Measurements from ENCODE around the gene LUC7L. TPM values are rescaled to one million over a fixed set of nuclear protein-coding genes. Genes with fewer than 3 reads are reported as not detected.

LUC7L gene
- total and polyA plus RNA-seq, 10 of the 15 experiments (the other 5 are each of a cell fraction or from before 2014, with no cell fraction given): 2.3 to 59.6 (median 44.1) TPM

DNA sequence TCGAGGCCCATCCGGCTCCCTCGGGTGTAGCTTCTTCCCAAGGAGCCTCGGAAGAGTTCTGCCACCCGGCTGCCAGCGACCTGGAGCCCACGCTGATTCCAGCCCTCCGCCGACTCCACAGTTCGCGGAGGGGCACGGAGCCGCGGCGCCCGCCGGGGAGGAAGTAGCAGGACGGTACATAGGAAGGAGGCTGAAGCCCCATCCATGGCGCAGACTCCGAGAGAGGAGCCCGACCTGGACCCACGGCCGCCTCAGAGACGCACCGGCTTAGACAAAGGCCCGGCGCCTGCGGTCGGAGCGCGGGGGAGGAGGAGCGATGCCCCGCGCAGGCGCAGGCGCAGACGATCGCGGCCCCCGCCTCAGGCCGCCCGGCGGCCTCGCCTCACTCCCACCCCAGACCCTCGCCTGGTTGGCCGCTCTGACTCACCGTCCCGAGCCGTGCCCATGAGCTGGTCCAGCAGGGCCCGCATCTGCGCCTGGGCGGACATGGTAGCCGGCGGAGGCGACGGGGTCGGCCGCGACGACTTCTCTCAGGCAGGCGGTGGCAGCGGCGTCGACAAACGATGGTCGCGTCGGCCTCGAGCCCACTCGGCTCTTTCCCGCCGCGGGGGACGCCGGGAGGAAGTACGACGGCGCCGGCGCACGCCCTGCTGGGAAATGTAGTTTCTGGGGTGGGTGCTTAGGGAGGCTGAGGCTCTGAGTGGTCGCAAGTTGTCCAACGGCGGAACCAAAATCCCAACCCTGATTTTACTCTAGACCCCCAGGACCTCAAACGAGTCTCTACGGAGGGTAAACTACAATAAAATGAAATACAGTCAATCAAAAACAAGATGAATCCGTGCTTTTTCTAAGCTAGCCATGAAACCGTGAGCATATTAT lies at the start of gene LUC7L (continued):
- TF ChIP-seq SIX5 (IDR thresholded peaks at IDR 0.05; ENCODE audit: low read depth, low read length, severe bottlenecking) (peak; percentile 96), HCFC1 (IDR thresholded peaks at IDR 0.05; ENCODE audit: low read length) (peak; percentile 97), ZNF24 (IDR thresholded peaks at IDR 0.05) (peak; percentile 58; the same call in 1 of the 2 replicates), SMAD5 (IDR thresholded peaks at IDR 0.05; ENCODE audit: low read depth) (peak; percentile 92), POU2F2 (IDR thresholded peaks at IDR 0.05; ENCODE audit: borderline replicate concordance, low read depth, low read length) (peak; percentile 82; the same call in 2 of the 3 replicates), YY1 (IDR thresholded peaks at IDR 0.05; ENCODE audit: low read depth, low read length) (peak; percentile 67), TAF1 (IDR thresholded peaks at IDR 0.05; ENCODE audit: borderline replicate concordance, low read depth, low read length) (peak; percentile 85; the same call in 1 of the 2 replicates), NRF1 (conservative IDR thresholded peaks at IDR 0.05; ENCODE audit: low read depth, low read length) (peak; percentile 66), POLR2AphosphoS5 (IDR thresholded peaks at IDR 0.05; ENCODE audit: low read length) (peak; percentile 97), MTA2 (IDR thresholded peaks at IDR 0.05; ENCODE audit: low read depth) (no peak), SUPT20H (IDR thresholded peaks at IDR 0.05; ENCODE audit: borderline replicate concordance, control insufficient read depth, low read depth, low read length) (no peak), NBN (IDR thresholded peaks at IDR 0.05) (peak; percentile 72), SP1 (IDR thresholded peaks at IDR 0.05; ENCODE audit: low read depth, low read length) (no peak), CREB1 (IDR thresholded peaks at IDR 0.05; ENCODE audit: low read depth) (peak; percentile 98), TCF3 (IDR thresholded peaks at IDR 0.05; ENCODE audit: borderline replicate concordance, insufficient read depth, low read depth, low read length) (peak; percentile 69; the same call in 1 of the 2 replicates), RELA (IDR thresholded peaks at IDR 0.05; ENCODE audit: borderline replicate concordance, partially characterized antibody) (peak; percentile 69), RUNX3 (IDR thresholded peaks at IDR 0.05; ENCODE audit: low read length) (peak; percentile 71)
- TF ChIP-seq, protein P1, sequence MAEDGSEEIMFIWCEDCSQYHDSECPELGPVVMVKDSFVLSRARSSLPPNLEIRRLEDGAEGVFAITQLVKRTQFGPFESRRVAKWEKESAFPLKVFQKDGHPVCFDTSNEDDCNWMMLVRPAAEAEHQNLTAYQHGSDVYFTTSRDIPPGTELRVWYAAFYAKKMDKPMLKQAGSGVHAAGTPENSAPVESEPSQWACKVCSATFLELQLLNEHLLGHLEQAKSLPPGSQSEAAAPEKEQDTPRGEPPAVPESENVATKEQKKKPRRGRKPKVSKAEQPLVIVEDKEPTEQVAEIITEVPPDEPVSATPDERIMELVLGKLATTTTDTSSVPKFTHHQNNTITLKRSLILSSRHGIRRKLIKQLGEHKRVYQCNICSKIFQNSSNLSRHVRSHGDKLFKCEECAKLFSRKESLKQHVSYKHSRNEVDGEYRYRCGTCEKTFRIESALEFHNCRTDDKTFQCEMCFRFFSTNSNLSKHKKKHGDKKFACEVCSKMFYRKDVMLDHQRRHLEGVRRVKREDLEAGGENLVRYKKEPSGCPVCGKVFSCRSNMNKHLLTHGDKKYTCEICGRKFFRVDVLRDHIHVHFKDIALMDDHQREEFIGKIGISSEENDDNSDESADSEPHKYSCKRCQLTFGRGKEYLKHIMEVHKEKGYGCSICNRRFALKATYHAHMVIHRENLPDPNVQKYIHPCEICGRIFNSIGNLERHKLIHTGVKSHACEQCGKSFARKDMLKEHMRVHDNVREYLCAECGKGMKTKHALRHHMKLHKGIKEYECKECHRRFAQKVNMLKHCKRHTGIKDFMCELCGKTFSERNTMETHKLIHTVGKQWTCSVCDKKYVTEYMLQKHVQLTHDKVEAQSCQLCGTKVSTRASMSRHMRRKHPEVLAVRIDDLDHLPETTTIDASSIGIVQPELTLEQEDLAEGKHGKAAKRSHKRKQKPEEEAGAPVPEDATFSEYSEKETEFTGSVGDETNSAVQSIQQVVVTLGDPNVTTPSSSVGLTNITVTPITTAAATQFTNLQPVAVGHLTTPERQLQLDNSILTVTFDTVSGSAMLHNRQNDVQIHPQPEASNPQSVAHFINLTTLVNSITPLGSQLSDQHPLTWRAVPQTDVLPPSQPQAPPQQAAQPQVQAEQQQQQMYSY (CRISPR knock-in tag; IDR thresholded peaks at IDR 0.05): no peak
- TF ChIP-seq, protein P2, sequence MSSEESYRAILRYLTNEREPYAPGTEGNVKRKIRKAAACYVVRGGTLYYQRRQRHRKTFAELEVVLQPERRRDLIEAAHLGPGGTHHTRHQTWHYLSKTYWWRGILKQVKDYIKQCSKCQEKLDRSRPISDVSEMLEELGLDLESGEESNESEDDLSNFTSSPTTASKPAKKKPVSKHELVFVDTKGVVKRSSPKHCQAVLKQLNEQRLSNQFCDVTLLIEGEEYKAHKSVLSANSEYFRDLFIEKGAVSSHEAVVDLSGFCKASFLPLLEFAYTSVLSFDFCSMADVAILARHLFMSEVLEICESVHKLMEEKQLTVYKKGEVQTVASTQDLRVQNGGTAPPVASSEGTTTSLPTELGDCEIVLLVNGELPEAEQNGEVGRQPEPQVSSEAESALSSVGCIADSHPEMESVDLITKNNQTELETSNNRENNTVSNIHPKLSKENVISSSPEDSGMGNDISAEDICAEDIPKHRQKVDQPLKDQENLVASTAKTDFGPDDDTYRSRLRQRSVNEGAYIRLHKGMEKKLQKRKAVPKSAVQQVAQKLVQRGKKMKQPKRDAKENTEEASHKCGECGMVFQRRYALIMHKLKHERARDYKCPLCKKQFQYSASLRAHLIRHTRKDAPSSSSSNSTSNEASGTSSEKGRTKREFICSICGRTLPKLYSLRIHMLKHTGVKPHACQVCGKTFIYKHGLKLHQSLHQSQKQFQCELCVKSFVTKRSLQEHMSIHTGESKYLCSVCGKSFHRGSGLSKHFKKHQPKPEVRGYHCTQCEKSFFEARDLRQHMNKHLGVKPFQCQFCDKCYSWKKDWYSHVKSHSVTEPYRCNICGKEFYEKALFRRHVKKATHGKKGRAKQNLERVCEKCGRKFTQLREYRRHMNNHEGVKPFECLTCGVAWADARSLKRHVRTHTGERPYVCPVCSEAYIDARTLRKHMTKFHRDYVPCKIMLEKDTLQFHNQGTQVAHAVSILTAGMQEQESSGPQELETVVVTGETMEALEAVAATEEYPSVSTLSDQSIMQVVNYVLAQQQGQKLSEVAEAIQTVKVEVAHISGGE (CRISPR knock-in tag; IDR thresholded peaks at IDR 0.05): no peak
- TF ChIP-seq, protein P3, sequence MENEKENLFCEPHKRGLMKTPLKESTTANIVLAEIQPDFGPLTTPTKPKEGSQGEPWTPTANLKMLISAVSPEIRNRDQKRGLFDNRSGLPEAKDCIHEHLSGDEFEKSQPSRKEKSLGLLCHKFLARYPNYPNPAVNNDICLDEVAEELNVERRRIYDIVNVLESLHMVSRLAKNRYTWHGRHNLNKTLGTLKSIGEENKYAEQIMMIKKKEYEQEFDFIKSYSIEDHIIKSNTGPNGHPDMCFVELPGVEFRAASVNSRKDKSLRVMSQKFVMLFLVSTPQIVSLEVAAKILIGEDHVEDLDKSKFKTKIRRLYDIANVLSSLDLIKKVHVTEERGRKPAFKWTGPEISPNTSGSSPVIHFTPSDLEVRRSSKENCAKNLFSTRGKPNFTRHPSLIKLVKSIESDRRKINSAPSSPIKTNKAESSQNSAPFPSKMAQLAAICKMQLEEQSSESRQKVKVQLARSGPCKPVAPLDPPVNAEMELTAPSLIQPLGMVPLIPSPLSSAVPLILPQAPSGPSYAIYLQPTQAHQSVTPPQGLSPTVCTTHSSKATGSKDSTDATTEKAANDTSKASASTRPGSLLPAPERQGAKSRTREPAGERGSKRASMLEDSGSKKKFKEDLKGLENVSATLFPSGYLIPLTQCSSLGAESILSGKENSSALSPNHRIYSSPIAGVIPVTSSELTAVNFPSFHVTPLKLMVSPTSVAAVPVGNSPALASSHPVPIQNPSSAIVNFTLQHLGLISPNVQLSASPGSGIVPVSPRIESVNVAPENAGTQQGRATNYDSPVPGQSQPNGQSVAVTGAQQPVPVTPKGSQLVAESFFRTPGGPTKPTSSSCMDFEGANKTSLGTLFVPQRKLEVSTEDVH (IDR thresholded peaks at IDR 0.05; ENCODE audit: low read depth, partially characterized antibody): peak; percentile 53
